PFSK-1 (cell line): ENCODE data around the gene DDX39A.
A peak's percentile ranks its signal among the peaks of the same experiment; 100 is the strongest.

ENCODE experiments used
- FOXP2 ChIP-seq: optimal IDR thresholded peaks from 2 replicates; pipeline ENCODE3; 2011; ENCODE audit warnings: borderline replicate concordance, control low read depth, inconsistent platforms; ENCODE audit not compliant: insufficient read depth; ENCODE audit errors: extremely low read length, extremely low read depth
- POLR2AphosphoS5 ChIP-seq: IDR thresholded peaks from 2 replicates; pipeline ENCODE4 v1.6.1; 2012; ENCODE audit warnings: low read depth, mild to moderate bottlenecking, control low read depth, low read length, moderate library complexity
- SIN3A ChIP-seq: IDR thresholded peaks from 2 replicates; pipeline ENCODE4 v1.6.1; 2012; ENCODE audit warnings: mild to moderate bottlenecking, low read length, moderate library complexity, borderline replicate concordance; ENCODE audit not compliant: insufficient read depth
- TAF1 ChIP-seq: IDR thresholded peaks from 2 replicates; pipeline ENCODE4 v1.6.1; 2012; ENCODE audit warnings: low read length, control low read depth, borderline replicate concordance; ENCODE audit not compliant: insufficient read depth
- TF ChIP-seq, protein P1 (sequence below), 2 experiments: IDR thresholded peaks; 2 replicates each; pipeline versions ENCODE4 v1.6.1 to v1.8.0; 2011 to 2012; ENCODE audit warnings: low read depth in 2 of 2, low read length in 2 of 2, control low read depth in 1 of 2, inconsistent platforms in 1 of 2, mild to moderate bottlenecking in 1 of 2, moderate library complexity in 1 of 2; ENCODE audit not compliant: insufficient read depth in 1 of 2

Gene DDX39A

GRCh38 chr19:14433554-14434501, 14.7 kb upstream of the DDX39A start:
- TF ChIP-seq POLR2AphosphoS5 (no peak), FOXP2 (no peak), SIN3A (no peak), TAF1 (no peak)
- TF ChIP-seq, protein P1, sequence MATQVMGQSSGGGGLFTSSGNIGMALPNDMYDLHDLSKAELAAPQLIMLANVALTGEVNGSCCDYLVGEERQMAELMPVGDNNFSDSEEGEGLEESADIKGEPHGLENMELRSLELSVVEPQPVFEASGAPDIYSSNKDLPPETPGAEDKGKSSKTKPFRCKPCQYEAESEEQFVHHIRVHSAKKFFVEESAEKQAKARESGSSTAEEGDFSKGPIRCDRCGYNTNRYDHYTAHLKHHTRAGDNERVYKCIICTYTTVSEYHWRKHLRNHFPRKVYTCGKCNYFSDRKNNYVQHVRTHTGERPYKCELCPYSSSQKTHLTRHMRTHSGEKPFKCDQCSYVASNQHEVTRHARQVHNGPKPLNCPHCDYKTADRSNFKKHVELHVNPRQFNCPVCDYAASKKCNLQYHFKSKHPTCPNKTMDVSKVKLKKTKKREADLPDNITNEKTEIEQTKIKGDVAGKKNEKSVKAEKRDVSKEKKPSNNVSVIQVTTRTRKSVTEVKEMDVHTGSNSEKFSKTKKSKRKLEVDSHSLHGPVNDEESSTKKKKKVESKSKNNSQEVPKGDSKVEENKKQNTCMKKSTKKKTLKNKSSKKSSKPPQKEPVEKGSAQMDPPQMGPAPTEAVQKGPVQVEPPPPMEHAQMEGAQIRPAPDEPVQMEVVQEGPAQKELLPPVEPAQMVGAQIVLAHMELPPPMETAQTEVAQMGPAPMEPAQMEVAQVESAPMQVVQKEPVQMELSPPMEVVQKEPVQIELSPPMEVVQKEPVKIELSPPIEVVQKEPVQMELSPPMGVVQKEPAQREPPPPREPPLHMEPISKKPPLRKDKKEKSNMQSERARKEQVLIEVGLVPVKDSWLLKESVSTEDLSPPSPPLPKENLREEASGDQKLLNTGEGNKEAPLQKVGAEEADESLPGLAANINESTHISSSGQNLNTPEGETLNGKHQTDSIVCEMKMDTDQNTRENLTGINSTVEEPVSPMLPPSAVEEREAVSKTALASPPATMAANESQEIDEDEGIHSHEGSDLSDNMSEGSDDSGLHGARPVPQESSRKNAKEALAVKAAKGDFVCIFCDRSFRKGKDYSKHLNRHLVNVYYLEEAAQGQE (IDR thresholded peaks at IDR 0.05; ENCODE audit: insufficient read depth in 1 of 2, low read depth in 2 of 2, low read length in 2 of 2) = no peak

DNA sequence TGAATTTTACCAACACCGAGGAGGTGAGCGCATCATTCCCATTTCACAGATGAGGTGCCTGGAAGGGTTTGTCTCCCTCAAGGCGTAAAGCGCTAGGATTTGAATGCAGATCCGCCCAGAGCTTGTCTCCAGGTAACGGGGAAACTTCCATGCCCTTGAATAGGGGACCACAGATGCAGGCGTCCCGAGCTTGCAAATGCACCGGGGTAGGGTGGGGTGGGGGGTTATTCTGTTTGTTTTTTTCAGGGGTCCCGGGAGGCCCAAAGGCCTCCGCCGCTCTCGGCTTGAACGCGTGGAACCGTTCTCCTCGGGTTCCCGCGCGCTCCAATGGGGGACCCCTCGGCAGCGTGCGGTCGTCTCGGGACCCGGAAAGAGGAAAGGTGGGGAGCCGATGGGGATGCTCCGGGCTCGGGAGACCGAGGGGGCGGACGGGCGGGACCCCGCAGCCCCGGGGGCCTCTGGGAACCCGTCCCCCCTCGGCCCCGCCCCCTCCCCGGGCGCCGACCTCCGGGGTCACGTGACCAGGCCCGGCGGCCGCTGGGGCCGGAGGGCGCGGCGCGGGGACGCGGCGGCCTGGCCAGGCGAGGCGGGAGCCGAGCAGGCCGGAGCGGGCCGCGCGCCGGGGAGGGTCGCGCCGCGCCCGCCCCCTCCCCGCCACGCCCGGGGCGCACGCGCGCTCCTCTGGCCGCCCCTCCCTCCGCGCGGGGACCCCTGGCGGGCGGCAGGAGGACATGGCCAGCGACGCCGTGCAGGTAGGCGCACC, 13.8 kb upstream of the DDX39A start, which contains the start of gene PKN1:
PKN1 (plus strand) TSS at position 516 of the 763 bp plus-strand sequence; CDS start at position 732, 216 bp downstream.
- TF ChIP-seq, protein P1 (IDR thresholded peaks at IDR 0.05; ENCODE audit: insufficient read depth in 1 of 2, low read depth in 2 of 2, low read length in 2 of 2) = no peak
- TF ChIP-seq FOXP2 = no peak
- no peak; the same call in 1 of the 2 replicates for TF ChIP-seq SIN3A
- TF ChIP-seq POLR2AphosphoS5 = peak; percentile 62; the same call in 1 of the 2 replicates
- 0 out of 2 replicates have a peak, but pooled peaks have one; percentile 43 for TF ChIP-seq TAF1

GRCh38 chr19:14430712-14431111, 11.6 kb upstream of the DDX39A start:
- TF ChIP-seq, protein P1 (IDR thresholded peaks at IDR 0.05; ENCODE audit: insufficient read depth in 1 of 2, low read depth in 2 of 2, low read length in 2 of 2) = no peak
- no peak for TF ChIP-seq SIN3A
- TF ChIP-seq FOXP2 = no peak
- no peak for TF ChIP-seq POLR2AphosphoS5
- no peak for TF ChIP-seq TAF1

DNA sequence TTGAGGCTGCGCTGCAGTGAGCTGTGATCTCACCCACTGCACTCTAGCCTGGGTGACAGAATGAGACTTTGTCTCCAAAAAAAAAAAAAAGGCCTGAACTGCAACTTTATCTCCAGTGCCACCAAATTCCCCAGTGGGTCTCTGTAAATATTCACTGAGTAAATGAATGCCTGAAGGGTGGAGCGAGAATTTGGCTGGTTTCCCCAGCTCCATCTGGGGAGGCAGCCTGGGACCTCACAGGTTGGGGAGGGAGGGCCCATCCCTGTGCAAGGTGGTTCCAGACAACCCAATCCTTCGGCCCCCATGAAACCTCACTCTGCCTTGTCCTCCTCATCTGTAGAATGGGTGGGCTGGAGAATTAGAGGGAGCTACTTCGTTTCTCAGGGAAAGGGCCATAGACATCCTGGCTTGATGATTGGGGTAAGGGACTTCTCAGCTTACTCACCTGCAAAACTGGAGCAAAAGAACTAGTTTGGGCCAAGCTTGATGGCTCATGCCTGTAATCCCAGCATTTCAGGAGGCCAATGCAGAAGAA, 9.8 kb upstream of the DDX39A start:
- TF ChIP-seq POLR2AphosphoS5 (no peak), SIN3A (no peak), FOXP2 (no peak), TAF1 (no peak)
- TF ChIP-seq, protein P1 (IDR thresholded peaks at IDR 0.05; ENCODE audit: insufficient read depth in 1 of 2, low read depth in 2 of 2, low read length in 2 of 2) = no peak
